Fibroblast of mammary gland (primary cell): ENCODE data around the gene RPL19.

Experiments used
- DNase-seq: peaks from one replicate; pipeline ENCODE4 v3.0.0-alpha.2; 2010; ENCODE audit warnings: low read depth
- H3K4me3 ChIP-seq: 2 replicates; pipeline ENCODE4 v1.5.1; 2011; ENCODE audit warnings: low read depth, mild to moderate bottlenecking, low read length, moderate library complexity; ENCODE audit not compliant: control insufficient read depth
- TF ChIP-seq, protein P1 (sequence below): conservative IDR thresholded peaks from 2 replicates; pipeline ENCODE4 v1.5.1; 2011; ENCODE audit warnings: low read depth, low read length, inconsistent platforms; ENCODE audit not compliant: control insufficient read depth, insufficient read depth

The RPL19 gene

DNA sequence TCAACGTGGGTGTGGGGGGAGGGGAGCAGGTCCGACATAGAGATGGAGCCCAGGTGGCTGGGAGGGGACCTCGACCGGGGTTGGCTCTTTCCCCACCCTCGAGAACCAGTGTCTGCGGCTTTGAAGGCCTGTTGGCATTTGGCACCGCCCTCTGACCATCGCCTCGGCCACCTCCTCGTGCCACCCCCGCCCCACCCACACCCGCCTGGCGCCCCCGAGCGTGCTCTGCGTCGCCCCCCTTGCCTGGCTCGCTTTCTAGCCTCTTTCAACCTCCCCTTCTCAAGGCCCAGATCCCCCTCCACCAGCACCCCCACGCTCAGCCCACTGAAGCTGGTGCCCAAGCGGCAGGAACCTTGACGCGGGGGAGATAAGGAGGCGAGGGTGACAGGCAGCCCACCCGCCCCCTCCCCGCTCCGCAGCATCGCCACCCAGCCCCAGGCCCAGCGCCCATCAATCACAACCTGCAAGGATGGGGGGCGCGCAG is 3.2 kb upstream of the RPL19 start:
- peak overlapping the region; percentile 73 for H3K4me3 ChIP-seq
- TF ChIP-seq, protein P1, sequence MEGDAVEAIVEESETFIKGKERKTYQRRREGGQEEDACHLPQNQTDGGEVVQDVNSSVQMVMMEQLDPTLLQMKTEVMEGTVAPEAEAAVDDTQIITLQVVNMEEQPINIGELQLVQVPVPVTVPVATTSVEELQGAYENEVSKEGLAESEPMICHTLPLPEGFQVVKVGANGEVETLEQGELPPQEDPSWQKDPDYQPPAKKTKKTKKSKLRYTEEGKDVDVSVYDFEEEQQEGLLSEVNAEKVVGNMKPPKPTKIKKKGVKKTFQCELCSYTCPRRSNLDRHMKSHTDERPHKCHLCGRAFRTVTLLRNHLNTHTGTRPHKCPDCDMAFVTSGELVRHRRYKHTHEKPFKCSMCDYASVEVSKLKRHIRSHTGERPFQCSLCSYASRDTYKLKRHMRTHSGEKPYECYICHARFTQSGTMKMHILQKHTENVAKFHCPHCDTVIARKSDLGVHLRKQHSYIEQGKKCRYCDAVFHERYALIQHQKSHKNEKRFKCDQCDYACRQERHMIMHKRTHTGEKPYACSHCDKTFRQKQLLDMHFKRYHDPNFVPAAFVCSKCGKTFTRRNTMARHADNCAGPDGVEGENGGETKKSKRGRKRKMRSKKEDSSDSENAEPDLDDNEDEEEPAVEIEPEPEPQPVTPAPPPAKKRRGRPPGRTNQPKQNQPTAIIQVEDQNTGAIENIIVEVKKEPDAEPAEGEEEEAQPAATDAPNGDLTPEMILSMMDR = no peak
- DNase-seq = no peak

DNA sequence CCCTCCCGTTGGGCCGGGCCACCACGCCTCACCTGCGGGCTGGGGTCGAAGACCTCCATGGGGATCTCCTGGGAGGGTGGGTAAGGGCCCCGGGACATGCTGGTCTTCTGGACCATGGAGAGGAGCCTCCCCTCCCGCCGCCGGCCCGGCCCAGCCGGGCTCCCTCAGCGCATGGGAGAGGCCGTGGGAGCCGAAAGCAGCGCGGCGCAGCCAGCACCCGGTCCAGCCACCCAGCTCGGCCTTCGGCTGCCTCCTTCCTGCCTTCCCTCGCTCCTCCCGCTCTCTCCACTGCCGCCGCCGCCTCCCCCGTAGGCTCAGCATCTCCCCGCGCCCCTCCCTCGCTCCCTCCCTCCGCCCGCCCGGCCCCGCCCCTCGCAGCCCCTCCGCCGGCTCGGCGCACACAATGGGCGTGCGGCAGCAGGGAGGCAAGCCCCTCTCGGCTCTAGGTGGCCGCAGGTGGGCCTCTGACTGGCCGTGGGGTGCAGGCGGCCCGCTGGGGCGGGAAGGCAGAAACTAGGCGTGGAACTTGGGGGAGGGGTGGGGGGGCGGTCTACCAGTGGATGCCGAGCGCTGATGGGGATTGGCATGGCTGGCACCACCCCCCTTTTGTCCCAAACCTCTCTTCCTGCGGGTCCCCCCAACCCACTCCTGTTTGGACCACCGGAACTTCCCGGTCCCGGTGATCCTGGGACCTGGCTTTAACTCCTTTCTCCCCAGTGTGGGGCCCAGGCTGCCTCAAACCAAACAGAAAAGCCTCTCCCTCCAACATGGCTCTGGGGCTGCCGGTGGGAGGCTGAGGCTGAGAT is 2.5 kb upstream of the RPL19 start, which contains the start of gene CACNB1:
CACNB1 (minus strand) TSS at position 290 of the 806 bp plus-strand sequence; CDS start at position 116, 174 bp downstream.
- TF ChIP-seq, protein P1 = no peak
- peak within 1 kb of the TSS; percentile 73 for H3K4me3 ChIP-seq
- peak; percentile 53 for DNase-seq

DNA sequence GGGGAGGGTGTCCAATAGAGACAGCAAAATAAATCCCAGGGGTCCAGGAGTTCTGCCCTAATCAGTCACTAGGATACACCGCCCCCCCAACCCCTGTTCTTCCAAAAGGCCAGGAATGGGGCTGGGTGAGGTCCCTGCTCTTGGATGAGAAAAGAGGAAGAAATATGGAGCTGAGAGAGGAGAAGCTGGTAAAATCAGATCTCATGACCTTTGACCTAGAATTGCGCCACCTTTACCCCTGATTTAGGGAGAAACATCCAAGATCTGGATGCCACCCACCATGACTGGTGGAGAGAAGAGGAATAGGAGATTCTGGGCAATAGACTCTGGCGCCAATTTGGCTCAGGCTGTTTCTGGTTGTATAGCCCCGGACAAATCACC is 1.9 kb upstream of the RPL19 start:
- DNase-seq = no peak
- peak overlapping the region; percentile 73 for H3K4me3 ChIP-seq

DNA sequence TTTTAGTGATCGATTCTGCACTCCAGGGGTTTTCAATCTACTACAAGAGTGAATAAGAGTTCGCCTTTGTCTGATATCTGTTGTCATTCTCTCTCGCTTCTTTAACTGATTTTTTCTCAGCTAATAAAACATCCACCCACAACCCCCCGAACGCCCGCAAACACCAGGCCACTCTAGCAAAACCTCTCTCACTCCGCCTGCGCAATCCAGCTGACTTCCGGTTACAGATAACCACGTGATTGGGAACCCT is 338 bp upstream of the RPL19 start:
- peak overlapping the region; percentile 99 for H3K4me3 ChIP-seq
- DNase-seq = peak; percentile 96
- TF ChIP-seq, protein P1 = no peak

More for the DNA sequence above, 1.9 kb upstream of the RPL19 start:
- TF ChIP-seq, protein P1 = no peak

DNA sequence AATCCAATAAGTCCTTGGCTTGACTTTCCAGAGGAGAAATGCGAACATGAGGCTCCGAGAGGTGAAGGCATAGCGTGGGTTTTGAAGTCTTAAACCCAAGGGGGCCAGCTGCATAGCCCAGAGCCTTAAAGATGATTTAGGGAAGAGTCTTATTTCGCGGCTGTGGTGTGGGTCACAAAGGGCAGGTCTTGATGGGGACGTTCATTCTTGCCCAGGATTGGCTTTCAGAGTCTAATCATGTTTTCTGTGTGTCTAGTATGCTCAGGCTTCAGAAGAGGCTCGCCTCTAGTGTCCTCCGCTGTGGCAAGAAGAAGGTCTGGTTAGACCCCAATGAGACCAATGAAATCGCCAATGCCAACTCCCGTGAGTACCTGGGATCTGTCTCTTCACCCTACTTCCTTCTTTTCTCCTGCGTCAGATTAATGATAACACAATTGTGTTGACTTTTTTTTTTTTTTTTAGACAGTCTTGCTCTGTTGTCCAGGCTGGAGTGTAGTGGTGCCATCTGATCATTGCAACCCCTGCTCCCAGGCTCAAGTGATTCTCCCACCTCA is 951 bp downstream of the RPL19 start:
- no peak for DNase-seq
- TF ChIP-seq, protein P1 = no peak
- H3K4me3 ChIP-seq = peak overlapping the region; percentile 99

DNA sequence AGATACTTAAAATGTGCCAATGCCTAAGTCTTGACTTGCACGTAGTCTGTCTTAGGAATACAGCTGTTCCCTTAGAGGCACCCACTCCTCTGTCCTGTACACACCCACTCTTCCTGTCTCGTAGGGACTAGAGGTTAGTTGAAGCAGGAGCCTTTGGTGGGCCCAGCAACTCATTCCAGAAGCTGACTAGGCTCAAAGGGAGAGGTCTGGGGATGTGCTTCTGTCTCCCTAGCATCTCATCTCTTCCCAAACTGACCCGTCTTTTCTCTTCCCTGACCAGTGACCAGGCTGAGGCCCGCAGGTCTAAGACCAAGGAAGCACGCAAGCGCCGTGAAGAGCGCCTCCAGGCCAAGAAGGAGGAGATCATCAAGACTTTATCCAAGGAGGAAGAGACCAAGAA is 4.2 kb downstream of the RPL19 start:
- no peak for DNase-seq

More for the DNA sequence above, 4.2 kb downstream of the RPL19 start:
- no peak overlapping the region for H3K4me3 ChIP-seq
- TF ChIP-seq, protein P1 = no peak
